ENCODE results near the gene TXNDC9.
"Not testable (repeated sequence)": the region's sequence is repeated elsewhere in the genome, so short reads cannot be mapped to it uniquely, and the experiment has no call there.

The TXNDC9 gene

GRCh38 chr2:99336804-99337112 lies 625 bp upstream of the TXNDC9 start:
- in situ Hi-C loops (cut with HindIII; ENCODE audit: low sequenced_read_pairs): no loop called here

GRCh38 chr2:99325384-99325783 lies 10.7 kb downstream of the TXNDC9 start:
- in situ Hi-C loops (cut with HindIII; ENCODE audit: low sequenced_read_pairs): no loop called here

GRCh38 chr2:99317873-99318200 lies 18.3 kb downstream of the TXNDC9 start:
- in situ Hi-C loops (cut with HindIII; ENCODE audit: low sequenced_read_pairs): not testable (repeated sequence)

GRCh38 chr2:99317161-99317872 lies 18.8 kb downstream of the TXNDC9 start:
- in situ Hi-C loops (cut with HindIII; ENCODE audit: low sequenced_read_pairs): no loop called here

- in situ Hi-C loops (cut with HindIII; ENCODE audit: low sequenced_read_pairs): not testable (repeated sequence)
Measured at GRCh38 chr2:99301097-99301496, 35.0 kb downstream of the TXNDC9 start, which contains the start of gene LYG1. LYG1 (minus strand) TSS chr2:99301197; CDS start chr2:99295670, 5,527 bp downstream.

- in situ Hi-C loops (cut with HindIII; ENCODE audit: low sequenced_read_pairs): no loop called here
Measured at GRCh38 chr2:99299580-99299979, 36.6 kb downstream of the TXNDC9 start.

- in situ Hi-C loops (cut with HindIII; ENCODE audit: low sequenced_read_pairs): no loop called here
Measured at GRCh38 chr2:99297994-99298393, 38.1 kb downstream of the TXNDC9 start.

GRCh38 chr2:99285526-99285925 lies 50.6 kb downstream of the TXNDC9 start:
- in situ Hi-C loops (cut with HindIII; ENCODE audit: low sequenced_read_pairs): no loop called here

- in situ Hi-C loops (cut with HindIII; ENCODE audit: low sequenced_read_pairs): no loop called here
Measured at GRCh38 chr2:99279969-99280695, 56.0 kb downstream of the TXNDC9 start.

GRCh38 chr2:99278793-99279291 lies 57.3 kb downstream of the TXNDC9 start:
- in situ Hi-C loops (cut with HindIII; ENCODE audit: low sequenced_read_pairs): no loop called here

- in situ Hi-C loops (cut with HindIII; ENCODE audit: low sequenced_read_pairs): not testable (repeated sequence)
Measured at GRCh38 chr2:99278195-99278765, 57.9 kb downstream of the TXNDC9 start.

GRCh38 chr2:99275882-99276281 lies 60.3 kb downstream of the TXNDC9 start:
- in situ Hi-C loops (cut with HindIII; ENCODE audit: low sequenced_read_pairs): no loop called here

Measured in DLD1 (cell line).